Measurements from ENCODE around the gene OTUD1. TPM values are rescaled to one million over a fixed set of nuclear protein-coding genes. Genes with fewer than 3 reads are reported as not detected.

Gene OTUD1
- total RNA-seq, 2 experiments from 2014 or later = 6.6 to 7.0 TPM

DNA sequence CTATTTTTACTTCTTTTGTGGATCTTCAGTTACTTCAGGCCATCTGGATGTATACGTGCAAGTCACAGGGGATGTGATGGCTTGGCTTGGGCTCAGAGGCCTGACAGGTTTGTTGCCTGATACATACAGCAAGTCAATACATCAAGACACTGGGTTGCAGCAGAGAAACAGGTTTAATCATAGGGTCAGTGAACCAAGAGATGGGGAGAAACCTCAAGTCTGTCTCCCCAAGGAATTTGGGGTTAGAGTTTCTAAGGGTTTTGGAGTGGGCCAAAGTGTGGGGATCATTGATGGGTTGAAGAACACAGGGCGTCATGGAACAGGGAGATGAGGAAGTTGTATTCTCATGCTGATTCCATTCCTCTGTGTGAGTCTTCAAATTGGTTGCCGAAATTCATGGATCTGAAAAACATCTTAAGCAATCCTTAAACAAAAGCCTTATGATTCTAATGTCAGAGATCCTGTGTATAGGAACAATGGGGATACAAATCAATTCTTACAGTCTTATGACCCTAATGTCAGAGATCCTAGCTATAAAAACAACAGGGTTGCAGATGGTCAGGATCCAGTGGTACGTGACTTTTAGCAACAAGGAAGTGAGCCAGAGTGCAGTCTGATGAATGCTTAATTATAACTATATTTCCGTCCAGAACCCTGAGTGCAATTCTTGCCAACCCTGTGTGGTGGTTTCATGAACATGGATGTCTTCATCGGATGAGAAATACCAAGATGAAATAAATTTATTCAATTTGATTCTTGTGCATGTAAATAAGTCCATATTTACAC, 18.9 kb downstream of the OTUD1 start:
- CTCF ChIA-PET = no interaction called here

DNA sequence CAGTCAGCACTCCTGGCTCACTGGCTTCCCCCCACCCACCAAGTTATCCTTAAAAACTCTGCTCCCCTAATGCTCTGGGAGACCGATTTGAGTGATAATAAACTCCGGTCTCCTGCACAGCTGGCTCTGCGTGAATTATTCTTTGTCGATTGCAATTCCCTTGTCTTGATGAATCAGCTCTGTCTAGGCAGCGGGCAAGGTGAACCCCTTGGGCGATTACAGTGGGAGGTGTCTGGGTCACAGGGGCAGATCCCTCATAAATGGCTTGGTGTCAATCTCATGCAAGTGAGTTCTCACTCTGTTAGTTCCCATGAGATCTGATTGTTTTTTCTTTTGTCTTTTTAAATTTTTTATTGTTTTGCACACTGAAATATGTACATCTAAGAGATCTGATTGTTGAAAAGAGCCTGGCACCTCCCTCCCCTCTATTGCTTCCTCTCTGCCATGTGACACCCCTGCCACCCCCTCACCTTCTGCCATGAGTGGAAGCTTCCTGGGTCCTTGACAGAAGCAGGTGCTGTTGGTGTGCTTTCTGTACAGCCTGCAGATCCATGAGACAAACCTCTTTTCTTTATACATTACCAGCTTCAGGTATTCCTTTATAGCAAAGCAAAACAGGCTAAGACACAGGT, 20.5 kb downstream of the OTUD1 start:
- TF ChIP-seq, protein P1, sequence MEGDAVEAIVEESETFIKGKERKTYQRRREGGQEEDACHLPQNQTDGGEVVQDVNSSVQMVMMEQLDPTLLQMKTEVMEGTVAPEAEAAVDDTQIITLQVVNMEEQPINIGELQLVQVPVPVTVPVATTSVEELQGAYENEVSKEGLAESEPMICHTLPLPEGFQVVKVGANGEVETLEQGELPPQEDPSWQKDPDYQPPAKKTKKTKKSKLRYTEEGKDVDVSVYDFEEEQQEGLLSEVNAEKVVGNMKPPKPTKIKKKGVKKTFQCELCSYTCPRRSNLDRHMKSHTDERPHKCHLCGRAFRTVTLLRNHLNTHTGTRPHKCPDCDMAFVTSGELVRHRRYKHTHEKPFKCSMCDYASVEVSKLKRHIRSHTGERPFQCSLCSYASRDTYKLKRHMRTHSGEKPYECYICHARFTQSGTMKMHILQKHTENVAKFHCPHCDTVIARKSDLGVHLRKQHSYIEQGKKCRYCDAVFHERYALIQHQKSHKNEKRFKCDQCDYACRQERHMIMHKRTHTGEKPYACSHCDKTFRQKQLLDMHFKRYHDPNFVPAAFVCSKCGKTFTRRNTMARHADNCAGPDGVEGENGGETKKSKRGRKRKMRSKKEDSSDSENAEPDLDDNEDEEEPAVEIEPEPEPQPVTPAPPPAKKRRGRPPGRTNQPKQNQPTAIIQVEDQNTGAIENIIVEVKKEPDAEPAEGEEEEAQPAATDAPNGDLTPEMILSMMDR (IDR thresholded peaks at IDR 0.05) = no peak
- ATAC-seq (no peak), DNase-seq (no peak)
- no peaks in the 10 kb centered on the region for H3K36me3 Mint-ChIP-seq (ENCODE audit: low read depth)
- peaks cover 12% of the 10 kb centered on the region for H3K4me1 Mint-ChIP-seq (ENCODE audit: low read depth)
- H3K27ac Mint-ChIP-seq = no peak overlapping the region
- intact Hi-C loops (cut with micrococcal nuclease) = no loop called here
- POLR2A ChIA-PET = no interaction called here
- no peak overlapping the region for H3K4me3 Mint-ChIP-seq
- no peaks in the 10 kb centered on the region for H3K27me3 Mint-ChIP-seq
- CTCF ChIA-PET = no interaction called here
- H3K9me3 Mint-ChIP-seq = no peaks in the 10 kb centered on the region

More for the DNA sequence above, 18.9 kb downstream of the OTUD1 start:
- no peaks in the 10 kb centered on the region for H3K27me3 Mint-ChIP-seq
- ATAC-seq = no peak
- intact Hi-C loops (cut with micrococcal nuclease) = no loop called here
- no peaks in the 10 kb centered on the region for H3K36me3 Mint-ChIP-seq (ENCODE audit: low read depth)
- H3K27ac Mint-ChIP-seq = no peak overlapping the region
- TF ChIP-seq, protein P1 (IDR thresholded peaks at IDR 0.05) = no peak
- peaks cover 12% of the 10 kb centered on the region for H3K4me1 Mint-ChIP-seq (ENCODE audit: low read depth)
- no peak for DNase-seq
- H3K4me3 Mint-ChIP-seq = no peak overlapping the region
- POLR2A ChIA-PET = no interaction called here
- no peaks in the 10 kb centered on the region for H3K9me3 Mint-ChIP-seq

DNA sequence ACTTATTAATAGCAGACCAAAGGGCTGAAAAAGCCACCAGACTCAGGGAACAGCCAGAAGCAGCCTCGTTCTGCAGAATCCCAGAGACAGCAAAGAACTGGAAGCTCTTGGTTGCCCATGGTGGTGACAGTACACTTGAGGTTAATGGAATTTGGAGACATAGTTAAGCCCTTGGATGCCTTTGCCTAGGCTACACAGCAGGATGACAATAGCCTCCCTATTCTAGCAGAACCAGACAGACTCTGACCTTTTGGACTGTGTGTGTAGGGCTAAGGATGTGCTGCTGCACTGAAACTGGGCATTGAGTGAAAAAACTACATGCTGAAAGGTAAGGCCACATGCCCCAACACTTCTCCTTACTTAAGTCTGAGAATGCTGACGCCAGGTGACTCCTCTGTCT, 22.7 kb downstream of the OTUD1 start:
- no peaks in the 10 kb centered on the region for H3K9me3 Mint-ChIP-seq
- ATAC-seq (no peak), DNase-seq (no peak)
- CTCF ChIA-PET = interaction anchor here (1.0 to 1.2 kb wide), 2 partner anchors 11 to 304 kb away, joined by 3 read pairs; no protein-coding TSS in a partner anchor
- TF ChIP-seq, protein P1 (IDR thresholded peaks at IDR 0.05) = no peak
- no peak overlapping the region for H3K4me3 Mint-ChIP-seq
- POLR2A ChIA-PET = no interaction called here
- H3K27me3 Mint-ChIP-seq = peaks cover 2% of the 10 kb centered on the region
- no peak overlapping the region for H3K27ac Mint-ChIP-seq
- H3K4me1 Mint-ChIP-seq (ENCODE audit: low read depth) = peaks cover 12% of the 10 kb centered on the region
- H3K36me3 Mint-ChIP-seq (ENCODE audit: low read depth) = no peaks in the 10 kb centered on the region
- intact Hi-C loops (cut with micrococcal nuclease) = no loop called here

DNA sequence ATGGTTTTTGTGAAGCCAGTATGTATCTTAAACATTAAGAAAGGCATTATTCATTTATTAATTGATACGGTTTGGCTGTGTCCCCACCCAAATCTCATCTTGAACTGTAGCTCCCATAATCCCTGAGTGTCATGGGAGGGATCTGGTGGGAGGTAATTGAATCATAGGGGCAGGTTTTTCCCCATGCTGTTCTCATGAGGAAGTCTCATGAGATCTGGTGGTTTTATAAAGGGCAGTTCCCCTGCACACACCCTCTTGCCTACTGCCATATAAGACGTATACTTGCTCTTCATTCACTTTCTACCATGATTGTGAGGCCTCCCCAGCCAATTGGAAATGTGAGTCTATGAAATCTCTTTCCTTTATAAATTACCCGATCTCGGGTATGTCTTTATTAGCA, 28.1 kb downstream of the OTUD1 start:
- Mint-ChIP-seq H3K9me3 (no peaks in the 10 kb centered on the region), H3K4me1 (ENCODE audit: low read depth) (peaks cover under 1% of the 10 kb centered on the region), H3K36me3 (ENCODE audit: low read depth) (no peaks in the 10 kb centered on the region), H3K27ac (no peak overlapping the region), H3K4me3 (no peak overlapping the region), H3K27me3 (peaks cover 15% of the 10 kb centered on the region)
- CTCF ChIA-PET = no interaction called here
- TF ChIP-seq, protein P1 (IDR thresholded peaks at IDR 0.05) = no peak
- no peak for ATAC-seq
- intact Hi-C loops (cut with micrococcal nuclease) = no loop called here
- POLR2A ChIA-PET = no interaction called here
- no peak for DNase-seq

DNA sequence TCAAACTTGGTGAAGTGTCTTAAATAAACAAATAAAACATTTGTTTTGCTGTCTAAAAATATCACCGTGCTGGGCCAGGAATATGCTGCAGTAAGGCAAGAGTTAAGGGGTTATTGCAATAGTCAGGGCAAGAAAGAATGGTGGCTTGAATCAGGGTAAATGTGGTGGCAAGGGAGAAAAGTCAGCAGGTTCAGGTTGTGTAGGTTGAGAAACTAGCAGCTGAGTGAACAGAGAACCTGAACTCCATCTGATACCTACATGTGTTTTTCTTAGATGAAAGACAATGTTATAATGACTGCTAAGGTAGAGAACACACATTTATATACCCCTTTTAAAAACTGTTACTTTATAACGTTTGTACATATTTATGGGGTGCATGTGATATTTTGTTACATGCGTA, 28.7 kb downstream of the OTUD1 start:
- H3K27ac Mint-ChIP-seq = no peak overlapping the region
- no peak for ATAC-seq
- H3K36me3 Mint-ChIP-seq (ENCODE audit: low read depth) = no peaks in the 10 kb centered on the region
- DNase-seq = no peak
- H3K4me1 Mint-ChIP-seq (ENCODE audit: low read depth) = no peaks in the 10 kb centered on the region
- intact Hi-C loops (cut with micrococcal nuclease) = no loop called here
- POLR2A ChIA-PET = no interaction called here
- CTCF ChIA-PET = no interaction called here
- TF ChIP-seq, protein P1 (IDR thresholded peaks at IDR 0.05) = no peak
- no peak overlapping the region for H3K4me3 Mint-ChIP-seq
- no peaks in the 10 kb centered on the region for H3K9me3 Mint-ChIP-seq
- H3K27me3 Mint-ChIP-seq = peaks cover 15% of the 10 kb centered on the region
